OCI-LY7 (cell line): ENCODE data around the gene NMBR. TPM values are rescaled to one million over a fixed set of nuclear protein-coding genes. Genes with fewer than 3 reads are reported as not detected.

Source experiments
- BruUV-seq: library from RNA; stranded (reverse); fragments of 400-500 nt; replicated peaks from 2 replicates; lab custom pipeline; 2021; lab: Mats Ljungman, UMichigan
- CTCF ChIA-PET: fragments of 300-600 bp; sonication (Branson Sonifier 250); formaldehyde crosslinking; loops from one replicate; lab custom pipeline; 2022; ENCODE audit warnings: antibody characterized with exemption; ENCODE audit not compliant: unreplicated experiment; lab: Charles Lee
- POLR2A ChIA-PET: fragments of 300-600 bp; sonication (Branson Sonifier 250); formaldehyde crosslinking; loops from one replicate; lab custom pipeline; 2022; ENCODE audit warnings: antibody characterized with exemption; lab: Charles Lee
- DNase-seq: peaks from one replicate; pipeline ENCODE4 v3.0.0-alpha.2; 2015; ENCODE audit warnings: low spot score
- H2AFZ ChIP-seq: fragments of 200-600 bp; sonication (generic), shearing (Covaris generic); 2 replicates; pipeline ENCODE4 v1.6.1; 2014; ENCODE audit warnings: mild to moderate bottlenecking, antibody characterized with exemption, low read length, moderate library complexity
- H3K27ac ChIP-seq: fragments of 200-600 bp; sonication (generic); 2 replicates; pipeline ENCODE4 v1.5.1; 2014; ENCODE audit warnings: mixed run types, low read depth, mild to moderate bottlenecking, moderate library complexity, low read length, inconsistent platforms; ENCODE audit not compliant: poor library complexity, severe bottlenecking
- H3K36me3 ChIP-seq: fragments of 200-600 bp; sonication (generic); 2 replicates; pipeline ENCODE4 v1.6.1; 2014; ENCODE audit warnings: mild to moderate bottlenecking, antibody characterized with exemption, low read length, moderate library complexity, mixed read lengths; ENCODE audit not compliant: insufficient read depth
- H3K4me1 ChIP-seq: fragments of 200-600 bp; sonication (generic); 2 replicates; pipeline ENCODE4 v1.5.1; 2014; ENCODE audit warnings: mild to moderate bottlenecking, low read length; ENCODE audit not compliant: insufficient read depth, poor library complexity, severe bottlenecking
- H3K4me2 ChIP-seq: fragments of 200-600 bp; sonication (generic); 2 replicates; pipeline ENCODE4 v1.6.1; 2014; ENCODE audit warnings: mild to moderate bottlenecking, low read length
- H3K4me3 ChIP-seq: fragments of 200-600 bp; sonication (generic); 2 replicates; pipeline ENCODE4 v1.5.1; 2014; ENCODE audit warnings: mild to moderate bottlenecking, low read depth, low read length; ENCODE audit not compliant: poor library complexity, severe bottlenecking
- H3K79me2 ChIP-seq: fragments of 200-600 bp; sonication (generic); 2 replicates; pipeline ENCODE4 v1.6.1; 2016; ENCODE audit warnings: low read depth, mild to moderate bottlenecking, low read length, moderate library complexity, mixed read lengths; ENCODE audit not compliant: insufficient read depth
- H3K9me2 ChIP-seq: fragments of 200-600 bp; sonication (generic); 2 replicates; pipeline ENCODE4 v1.6.1; 2016; ENCODE audit warnings: mild to moderate bottlenecking, low read length, mixed read lengths; ENCODE audit not compliant: insufficient read depth
- H3K9me3 ChIP-seq: fragments of 200-600 bp; sonication (generic); 2 replicates; pipeline ENCODE4 v1.6.1; 2014; ENCODE audit warnings: mild to moderate bottlenecking, mixed run types, low read length, mixed read lengths
- H4K20me1 ChIP-seq: fragments of 200-600 bp; sonication (generic); 2 replicates; pipeline ENCODE4 v1.6.1; 2014; ENCODE audit warnings: mild to moderate bottlenecking, antibody characterized with exemption, low read length, moderate library complexity, mixed read lengths; ENCODE audit not compliant: insufficient read depth
- CTCF ChIP-seq: fragments of 200-600 bp; sonication (generic); conservative IDR thresholded peaks from 2 replicates; pipeline ENCODE4 v1.5.1; 2014; ENCODE audit warnings: mild to moderate bottlenecking, antibody characterized with exemption, low read length, moderate library complexity, mixed read lengths
- EZH2phosphoT487 ChIP-seq: fragments of 200-600 bp; sonication (generic); IDR thresholded peaks from 2 replicates; pipeline ENCODE4 v1.6.1; 2018; ENCODE audit warnings: low read depth, borderline replicate concordance, mild to moderate bottlenecking, mixed run types, antibody characterized with exemption, low read length, moderate library complexity, mixed read lengths
- intact Hi-C: fragments of 100-400 bp; cut with micrococcal nuclease; formaldehyde crosslinking; loops from one replicate; pipeline ENCODE4 v1.10.0; 2022; ENCODE audit not compliant: unreplicated experiment
- total RNA-seq, 2 experiments: library from RNA; depleted of rRNA in 1 of 2; stranded (reverse); fragments of >200 nt in 1 of 2; shearing (Covaris generic) in 1 of 2; gene quantifications; 2 replicates each; pipeline ENCODE4 v1.2.3, GENCODE V29; 2014 to 2022

Gene NMBR
- total RNA-seq, 2 experiments from 2014 or later: not detected

- DNase-seq: no peak
- Histone ChIP-seq H3K27ac (no peak overlapping the region), H3K4me2 (no peak overlapping the region), H3K9me3 (no peaks in the 10 kb centered on the region), H3K79me2 (no peaks in the 10 kb centered on the region), H3K36me3 (no peaks in the 10 kb centered on the region), H4K20me1 (no peaks in the 10 kb centered on the region), H3K4me3 (no peak overlapping the region), H3K9me2 (no peaks in the 10 kb centered on the region), H3K4me1 (no peaks in the 10 kb centered on the region), H2AFZ (no peak overlapping the region)
- ChIA-PET CTCF (no interaction called here), POLR2A (interaction anchor here (1.4 to 1.5 kb wide), 2 partner anchors 9 to 27 kb away, joined by 3 to 6 read pairs; no protein-coding TSS in a partner anchor)
- no TSS peak for BruUV-seq
- TF ChIP-seq EZH2phosphoT487: no peak
- TF ChIP-seq CTCF: no peak
- intact Hi-C loops: no loop called here
Measured at GRCh38 chr6:142121342-142121741, 25.6 kb downstream of the NMBR start.

- ChIA-PET CTCF (no interaction called here), POLR2A (no interaction called here)
- no peak overlapping the region for H2AFZ ChIP-seq
- H3K4me1 ChIP-seq: no peaks in the 10 kb centered on the region
- intact Hi-C loops: no loop called here
- no peaks in the 10 kb centered on the region for H3K36me3 ChIP-seq
- no TSS peak for BruUV-seq
- no peak overlapping the region for H3K4me2 ChIP-seq
- no peaks in the 10 kb centered on the region for H3K9me2 ChIP-seq
- no peaks in the 10 kb centered on the region for H4K20me1 ChIP-seq
- H3K79me2 ChIP-seq: no peaks in the 10 kb centered on the region
- no peak for DNase-seq
- H3K4me3 ChIP-seq: no peak overlapping the region
- no peaks in the 10 kb centered on the region for H3K9me3 ChIP-seq
- TF ChIP-seq CTCF: no peak
- no peak for TF ChIP-seq EZH2phosphoT487
- no peak overlapping the region for H3K27ac ChIP-seq
Measured at GRCh38 chr6:142118925-142119324, 28.0 kb downstream of the NMBR start.

GRCh38 chr6:142118328-142118727, 28.6 kb downstream of the NMBR start:
- intact Hi-C loops: no loop called here
- POLR2A ChIA-PET: no interaction called here
- no TSS peak for BruUV-seq
- no peak for DNase-seq
- no peaks in the 10 kb centered on the region for H3K4me1 ChIP-seq
- no peaks in the 10 kb centered on the region for H3K9me3 ChIP-seq
- TF ChIP-seq EZH2phosphoT487 (no peak), CTCF (no peak)
- H3K9me2 ChIP-seq: no peaks in the 10 kb centered on the region
- CTCF ChIA-PET: no interaction called here
- H3K27ac ChIP-seq: no peak overlapping the region
- no peak overlapping the region for H3K4me2 ChIP-seq
- no peak overlapping the region for H3K4me3 ChIP-seq
- no peaks in the 10 kb centered on the region for H3K79me2 ChIP-seq
- H3K36me3 ChIP-seq: no peaks in the 10 kb centered on the region
- H4K20me1 ChIP-seq: no peaks in the 10 kb centered on the region
- no peak overlapping the region for H2AFZ ChIP-seq
